Ureter (tissue), 1 donor: ENCODE results near the gene PYGL. TPM values are rescaled to one million over a fixed set of nuclear protein-coding genes. Genes with fewer than 3 reads are reported as not detected.
A peak's percentile ranks its signal among the peaks of the same experiment; 100 is the strongest.
"Not testable (repeated sequence)": the region's sequence is repeated elsewhere in the genome, so short reads cannot be mapped to it uniquely, and the experiment has no call there.

Experiments
- DNase-seq: peaks from one replicate; pipeline ENCODE4 v3.0.0-alpha.2; 2020; ENCODE audit warnings: low spot score
- total RNA-seq: library from RNA; stranded (reverse); gene quantifications from one replicate; pipeline ENCODE4 v1.2.4, GENCODE V29; 2023
- donor health status: DM: yes; HTN: yes; CAD: no.

The PYGL gene
- total RNA-seq, 1 donor from 2014 or later: 58.6 TPM

DNA sequence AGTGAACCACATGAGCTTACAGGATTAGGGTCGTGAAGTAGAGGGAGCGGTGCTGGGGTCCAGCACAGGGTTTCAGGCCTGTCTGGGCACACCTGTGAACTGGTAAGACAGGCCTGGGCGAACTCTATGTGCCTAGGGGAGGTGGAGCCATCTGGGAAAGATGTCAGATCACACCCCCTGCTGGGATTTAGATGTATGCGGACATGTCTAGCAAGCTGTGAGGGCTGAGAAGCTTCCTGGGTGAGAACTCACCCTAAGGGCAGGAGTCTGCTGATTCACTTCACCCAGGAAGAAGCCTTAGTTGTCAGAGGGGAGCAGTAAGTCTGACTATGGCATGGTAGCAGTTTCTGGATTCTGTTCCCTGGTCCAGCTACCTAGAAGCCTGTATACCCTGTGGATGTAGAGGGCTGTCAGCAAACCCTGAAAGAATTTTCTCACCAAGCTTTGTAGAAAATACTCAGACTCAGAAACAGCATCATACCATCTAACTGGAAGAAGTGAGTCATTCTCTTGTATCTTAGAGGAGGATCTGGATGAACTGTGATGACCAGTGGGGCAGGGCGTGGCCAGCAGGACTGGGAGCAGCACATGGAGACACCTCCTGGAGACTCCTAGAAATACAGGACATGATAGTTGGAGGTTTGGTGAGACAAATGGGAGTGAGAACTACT is 11.2 kb upstream of the PYGL start:
- DNase-seq: peak; percentile 82

DNA sequence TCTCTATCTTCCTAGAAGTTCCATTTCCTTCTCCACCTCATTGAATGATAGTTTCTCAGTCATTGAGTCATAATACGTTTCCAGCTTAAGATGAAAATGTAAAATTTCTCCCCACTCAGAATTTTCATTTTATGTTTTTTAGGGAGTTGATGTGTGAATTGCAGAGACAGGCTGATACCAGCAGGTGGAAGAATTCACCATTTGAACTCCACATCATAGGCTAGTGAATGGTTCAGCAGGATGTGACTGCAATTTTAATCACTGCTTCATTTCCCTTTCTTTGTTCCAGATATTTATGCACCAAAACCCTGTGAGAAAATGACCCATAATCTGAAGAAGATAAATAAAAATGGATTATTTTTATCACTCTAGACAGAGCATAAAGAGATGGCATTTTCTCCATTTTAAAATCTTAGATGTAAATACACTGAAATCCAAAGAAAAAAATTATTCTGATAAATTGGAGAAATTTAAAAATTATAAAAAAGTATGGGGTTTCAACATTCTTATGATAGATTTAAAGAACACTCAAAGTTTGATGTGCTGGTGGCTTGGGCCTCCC is 10.6 kb upstream of the PYGL start:
- DNase-seq: no peak

DNA sequence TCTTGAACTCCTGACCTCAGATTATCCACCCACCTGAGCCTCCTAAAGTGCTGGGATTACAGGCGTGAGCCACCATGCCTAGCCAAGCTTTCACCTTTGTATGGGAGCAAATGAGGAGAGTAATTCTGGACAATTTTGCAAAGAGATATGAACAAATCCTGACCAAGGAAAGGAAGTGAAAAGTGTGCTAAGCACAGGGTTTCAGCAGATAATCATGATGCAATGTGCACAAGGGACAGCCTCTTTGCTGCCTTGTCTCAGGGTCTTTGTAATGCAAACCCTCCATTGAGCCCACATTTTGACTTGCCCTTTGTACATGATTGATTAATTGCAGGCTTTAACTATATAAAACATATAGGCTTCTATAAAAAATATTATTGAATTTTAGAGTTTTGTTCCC is 9.2 kb upstream of the PYGL start:
- no peak for DNase-seq

DNA sequence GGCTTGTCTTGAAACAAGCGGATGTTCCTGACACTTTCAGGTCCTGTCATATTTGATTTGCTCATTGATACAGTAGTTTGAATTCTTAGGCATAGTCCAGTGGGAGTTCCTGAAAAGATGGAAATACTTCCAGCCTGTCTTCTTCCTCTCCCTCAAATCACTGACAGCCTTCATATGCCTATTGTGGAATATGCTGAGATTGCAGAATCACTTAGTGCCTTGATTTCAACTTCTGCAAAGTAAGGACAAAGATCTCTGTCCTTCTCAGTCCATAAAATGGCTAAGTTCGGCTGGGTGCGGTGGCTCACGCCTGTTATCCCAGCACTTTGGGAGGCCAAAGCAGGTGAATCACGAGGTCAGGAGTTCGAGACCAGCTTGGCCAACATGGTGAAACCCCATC is 6.7 kb upstream of the PYGL start:
- DNase-seq: no peak

DNA sequence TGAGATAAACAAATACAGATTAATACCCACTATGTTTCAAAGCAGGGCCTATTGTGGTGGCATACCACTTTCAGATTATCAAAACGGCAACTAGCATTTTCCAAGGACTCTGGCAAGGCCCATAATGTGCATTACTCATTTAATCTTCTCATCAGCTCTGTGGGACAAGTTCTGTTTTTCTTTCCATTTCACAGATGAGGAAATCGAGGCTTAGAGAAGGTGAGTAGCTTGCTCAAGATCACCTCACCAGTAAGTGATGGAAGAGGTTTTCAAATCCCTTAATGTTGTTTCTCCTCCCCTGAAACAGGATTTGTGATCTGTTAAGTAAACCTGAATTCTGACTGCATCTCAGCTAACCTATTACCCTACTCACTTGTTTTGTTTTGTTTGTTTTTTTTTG is 3.9 kb upstream of the PYGL start:
- no peak for DNase-seq

DNA sequence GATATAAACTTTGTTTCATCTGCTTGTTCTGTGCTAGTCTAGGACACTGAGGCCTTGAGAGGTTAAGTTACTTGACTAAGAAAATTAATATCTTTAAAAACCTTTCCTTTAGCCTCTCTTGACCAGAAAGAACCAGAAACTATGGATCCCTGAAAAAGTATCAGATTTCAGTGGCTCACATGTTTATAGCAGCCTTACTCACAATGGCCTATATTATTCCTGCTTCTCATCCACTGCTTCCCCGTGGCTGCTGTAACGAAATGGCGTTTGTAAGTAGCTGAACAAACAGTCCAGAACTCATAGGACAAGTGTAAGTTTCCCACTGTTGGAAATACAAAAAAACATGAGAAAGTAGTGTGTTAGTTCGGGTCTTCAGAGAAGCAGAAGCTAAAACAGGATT is 3.2 kb upstream of the PYGL start:
- no peak for DNase-seq

DNA sequence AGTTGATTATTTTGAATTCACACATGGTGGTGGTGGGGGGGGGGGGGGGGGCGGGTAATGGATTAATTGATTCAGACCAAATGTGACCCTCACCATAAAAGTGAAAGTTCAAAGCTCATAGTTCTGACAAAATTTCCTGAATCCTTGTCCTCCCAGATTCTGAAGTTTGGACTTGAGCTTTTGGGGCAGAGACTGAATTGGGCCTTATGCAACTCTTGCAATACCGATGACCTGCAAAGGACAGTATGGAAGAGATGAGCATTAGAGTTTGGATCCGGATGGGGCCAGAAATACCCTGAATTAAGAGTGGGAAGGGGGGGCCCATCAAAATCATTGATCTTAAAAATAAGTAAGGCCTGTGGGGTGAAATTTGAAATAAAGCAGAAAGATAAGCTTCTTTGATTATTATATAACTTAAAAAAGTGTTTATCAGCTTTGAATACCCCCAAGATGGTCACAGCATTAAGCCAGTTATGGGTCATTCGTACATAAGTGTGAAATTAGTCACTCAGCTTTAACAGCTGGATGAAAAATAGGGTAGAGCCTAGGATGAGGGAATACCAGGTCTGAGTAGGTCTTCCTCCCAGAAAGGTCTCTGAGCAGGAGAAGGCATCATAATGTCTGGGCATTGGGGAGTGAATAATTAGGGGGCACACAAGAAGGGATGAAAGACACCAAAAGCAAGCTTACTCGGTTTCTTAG is 2.1 kb upstream of the PYGL start:
- no peak for DNase-seq

DNA sequence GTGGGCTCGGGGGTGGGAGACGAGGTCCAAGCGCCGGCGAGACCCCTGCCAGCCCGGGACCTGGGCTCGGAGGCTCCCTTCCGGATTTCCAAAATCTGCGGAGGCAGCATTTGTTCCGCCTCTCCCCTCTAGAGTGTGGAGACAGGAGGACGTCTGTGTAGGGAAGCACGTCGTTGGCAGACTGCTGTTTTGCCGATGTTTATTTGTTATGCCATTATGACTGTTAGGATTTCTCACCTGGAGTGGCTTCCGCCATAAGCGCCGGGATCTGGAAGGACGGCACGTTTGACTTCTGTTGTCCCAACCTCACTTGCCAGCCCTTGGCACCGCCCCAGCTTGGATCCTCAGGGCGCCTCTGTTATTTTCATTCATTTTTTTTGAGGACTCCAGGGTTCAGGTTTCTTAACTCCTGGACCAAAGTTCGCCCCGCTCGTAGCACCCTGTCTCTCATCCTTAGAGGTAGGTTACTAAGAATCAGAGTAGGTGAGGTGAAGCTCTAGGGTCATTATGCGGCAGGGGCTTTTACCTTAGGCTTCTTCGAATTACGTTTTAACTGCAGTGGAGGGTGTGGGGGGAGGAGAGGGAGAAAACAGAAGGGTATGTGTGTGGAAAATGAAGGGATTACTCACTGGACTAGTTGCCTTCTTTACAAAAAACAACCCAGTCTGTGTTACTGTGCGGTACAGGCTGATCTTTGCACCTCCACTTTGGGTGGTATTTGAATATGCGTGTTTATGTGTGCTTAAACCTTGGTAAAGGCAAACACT is 547 bp upstream of the PYGL start:
- peak; percentile 54 for DNase-seq

DNA sequence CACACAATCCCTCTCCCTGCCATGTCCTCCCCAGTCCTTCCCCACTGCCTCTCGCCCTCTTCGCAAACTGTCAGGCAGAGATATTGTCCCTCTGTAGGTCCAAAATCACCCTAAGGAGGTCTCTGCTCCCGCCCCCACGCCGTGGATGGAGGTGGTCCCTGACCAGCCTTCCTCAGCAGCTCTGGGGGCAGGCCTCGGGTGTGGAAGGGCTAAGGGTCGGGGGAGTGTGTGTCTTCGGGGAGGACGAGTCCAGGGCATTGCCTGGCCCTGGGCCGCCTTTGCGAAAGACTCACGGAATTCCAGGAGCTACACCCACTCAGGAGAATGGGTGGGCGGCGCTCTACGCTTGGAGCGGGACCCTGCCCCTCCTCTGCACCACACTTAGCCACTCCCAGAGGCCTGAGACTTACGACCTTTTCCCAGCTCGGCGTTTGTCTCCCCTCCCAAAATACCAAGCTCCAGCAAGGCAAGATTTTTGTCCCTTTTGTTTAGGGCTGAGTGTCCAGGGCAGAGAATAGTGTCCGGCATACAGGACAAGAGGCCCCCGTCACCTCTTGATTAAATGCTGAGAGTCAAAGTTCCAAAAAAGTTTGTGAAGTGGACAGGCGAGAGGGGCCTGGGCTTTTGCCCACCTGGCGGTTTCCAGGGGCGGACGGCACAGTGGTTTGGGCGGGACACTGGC is 881 bp downstream of the PYGL start:
- DNase-seq: peak; percentile 53

DNA sequence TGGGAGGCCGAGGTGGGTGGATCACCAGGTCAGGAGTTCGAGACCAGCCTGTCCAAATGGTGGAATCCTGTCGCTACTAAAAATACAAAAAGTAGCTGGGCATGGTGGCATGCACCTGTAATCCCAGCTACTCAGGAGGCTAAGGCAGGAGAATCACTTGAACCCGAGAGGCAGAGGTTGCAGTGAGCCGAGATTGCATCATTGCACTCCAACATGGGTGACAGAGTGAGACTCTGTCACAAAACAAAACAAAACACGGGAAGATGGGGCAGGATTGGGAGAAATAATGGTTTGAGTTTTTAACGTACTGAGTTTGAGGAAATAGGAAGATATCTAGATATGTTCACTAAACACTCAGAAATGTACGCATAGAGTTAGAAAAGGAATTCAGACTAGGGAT is 2.6 kb downstream of the PYGL start:
- DNase-seq: not testable (repeated sequence)

DNA sequence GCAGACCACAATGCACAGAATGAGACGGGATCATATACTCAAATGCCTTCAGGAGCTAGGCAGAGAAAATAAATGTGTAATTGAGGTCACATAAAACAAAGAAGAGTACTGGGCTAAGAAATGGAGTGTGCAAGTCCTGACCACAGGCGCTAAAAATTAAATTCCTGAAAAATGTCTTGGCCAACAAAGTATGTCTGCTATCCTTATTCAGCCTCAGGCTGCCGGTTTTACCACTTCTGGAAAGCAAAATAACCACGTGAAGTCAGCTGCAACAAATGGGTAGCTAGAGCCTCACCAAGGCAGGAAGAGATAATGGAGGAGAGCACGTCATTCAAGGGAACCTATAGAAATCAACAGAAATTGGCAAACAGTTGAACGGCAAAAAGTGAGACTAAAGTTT is 3.1 kb downstream of the PYGL start:
- no peak for DNase-seq

DNA sequence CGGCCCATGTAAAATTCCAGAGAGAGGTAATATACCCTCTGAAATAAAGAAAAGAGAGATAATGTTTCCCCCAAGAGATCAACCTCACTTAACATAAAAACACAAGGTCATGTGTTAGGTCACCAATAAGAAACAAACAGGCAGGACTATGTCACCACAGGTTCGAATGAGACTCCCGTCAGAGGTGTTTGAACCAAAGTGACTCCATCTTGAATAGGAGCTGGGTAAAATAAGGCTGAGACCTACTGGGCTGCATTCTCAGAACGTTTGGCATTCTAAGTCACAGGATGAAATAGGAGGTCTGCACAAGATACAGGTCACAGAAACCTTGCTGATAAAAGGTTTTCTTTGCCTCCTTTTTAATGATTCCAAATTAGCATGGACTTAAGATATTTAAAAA is 6.5 kb downstream of the PYGL start:
- DNase-seq: no peak

DNA sequence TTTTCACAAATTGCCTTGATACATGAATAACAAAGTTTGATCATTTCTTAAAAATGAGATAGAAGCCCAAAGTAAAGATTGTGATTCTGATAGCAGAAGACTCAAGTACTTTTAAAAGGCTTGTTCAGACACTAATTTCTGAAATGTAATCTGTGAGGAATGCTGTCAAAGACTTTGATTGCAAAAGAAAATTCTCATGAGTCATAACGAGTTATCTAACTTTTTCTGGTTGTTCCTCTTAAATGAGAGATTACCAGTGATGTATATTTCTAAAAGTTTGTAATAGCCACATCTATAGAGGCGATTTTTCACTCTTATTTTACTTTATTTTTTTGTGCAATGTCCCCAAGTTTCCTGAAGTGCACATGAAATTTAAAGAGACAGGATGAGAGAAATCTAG is 7.0 kb downstream of the PYGL start:
- DNase-seq: no peak

DNA sequence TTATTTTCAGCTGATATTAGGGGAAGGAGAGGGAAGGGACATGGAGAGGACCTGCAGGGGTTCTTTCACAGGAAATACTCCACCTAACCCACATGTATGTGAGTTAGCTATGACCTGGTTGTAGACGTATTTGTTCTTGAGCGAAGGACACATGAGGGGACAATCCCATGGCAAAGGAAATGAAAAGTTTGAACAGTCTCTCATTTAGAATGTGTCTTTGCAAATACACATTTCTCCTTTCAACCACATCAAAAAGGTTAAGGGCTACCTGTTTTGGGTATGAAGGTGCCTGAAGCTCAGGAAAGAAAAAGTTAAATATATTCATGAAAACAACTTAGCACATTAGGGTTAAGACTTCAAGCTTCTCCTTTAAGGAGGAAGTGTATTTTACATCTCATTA is 7.4 kb downstream of the PYGL start:
- no peak for DNase-seq

DNA sequence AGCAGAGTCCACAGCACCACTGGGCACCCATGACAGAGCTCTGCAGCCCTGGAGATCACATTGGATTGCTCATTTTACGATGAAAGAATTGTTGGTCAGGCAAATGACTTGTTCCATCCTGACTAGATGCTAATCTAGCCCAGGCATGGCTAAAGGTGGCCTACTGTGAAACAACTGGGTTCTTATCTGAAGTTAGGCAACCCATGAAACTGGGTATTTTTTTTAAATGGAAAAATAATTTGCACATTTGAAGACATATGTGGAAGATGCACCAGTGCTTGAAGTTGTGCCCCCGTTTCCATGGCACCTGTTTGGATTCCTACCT is 8.3 kb downstream of the PYGL start:
- DNase-seq: no peak

DNA sequence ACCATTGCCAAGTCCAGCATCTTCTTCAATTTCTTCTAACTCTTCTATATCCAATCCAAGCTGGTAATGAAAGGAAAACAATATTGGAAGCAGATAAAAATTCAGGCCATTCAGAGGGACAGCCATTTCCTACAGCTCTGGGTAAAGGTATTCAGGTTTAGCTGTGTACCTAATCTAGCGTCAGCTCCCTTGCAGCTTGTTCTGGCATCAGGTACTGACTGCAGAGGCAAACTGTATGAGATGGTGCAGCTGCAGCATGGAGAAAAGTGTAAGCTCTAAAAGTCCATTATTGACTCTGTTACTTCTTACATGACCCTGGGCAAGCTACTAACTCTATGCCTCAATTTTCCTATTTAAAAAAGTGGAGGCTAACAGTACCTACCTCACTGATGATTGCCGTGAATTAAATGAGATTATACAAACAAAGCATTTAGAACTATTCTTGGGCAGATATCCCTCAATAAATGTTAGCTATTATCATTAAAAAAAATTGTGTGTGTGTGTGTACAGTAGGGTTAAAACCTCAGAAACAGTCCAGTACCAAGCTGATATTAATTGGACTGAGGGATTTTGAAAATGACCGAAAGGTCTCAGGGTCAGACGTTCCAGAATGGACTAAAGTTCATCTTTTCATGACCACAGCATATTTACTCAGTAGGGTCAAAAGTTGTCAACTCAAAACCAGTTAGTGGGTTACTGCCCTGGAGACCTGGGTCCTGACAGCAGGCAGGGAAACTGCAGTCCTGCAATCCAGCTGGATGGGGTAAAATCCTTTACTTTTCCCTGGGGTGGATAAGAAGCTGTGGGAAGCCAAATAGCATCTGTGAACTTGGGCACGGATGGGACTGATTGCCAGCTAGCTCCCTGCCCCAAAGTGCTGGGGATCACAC is 8.9 kb downstream of the PYGL start:
- DNase-seq: no peak

DNA sequence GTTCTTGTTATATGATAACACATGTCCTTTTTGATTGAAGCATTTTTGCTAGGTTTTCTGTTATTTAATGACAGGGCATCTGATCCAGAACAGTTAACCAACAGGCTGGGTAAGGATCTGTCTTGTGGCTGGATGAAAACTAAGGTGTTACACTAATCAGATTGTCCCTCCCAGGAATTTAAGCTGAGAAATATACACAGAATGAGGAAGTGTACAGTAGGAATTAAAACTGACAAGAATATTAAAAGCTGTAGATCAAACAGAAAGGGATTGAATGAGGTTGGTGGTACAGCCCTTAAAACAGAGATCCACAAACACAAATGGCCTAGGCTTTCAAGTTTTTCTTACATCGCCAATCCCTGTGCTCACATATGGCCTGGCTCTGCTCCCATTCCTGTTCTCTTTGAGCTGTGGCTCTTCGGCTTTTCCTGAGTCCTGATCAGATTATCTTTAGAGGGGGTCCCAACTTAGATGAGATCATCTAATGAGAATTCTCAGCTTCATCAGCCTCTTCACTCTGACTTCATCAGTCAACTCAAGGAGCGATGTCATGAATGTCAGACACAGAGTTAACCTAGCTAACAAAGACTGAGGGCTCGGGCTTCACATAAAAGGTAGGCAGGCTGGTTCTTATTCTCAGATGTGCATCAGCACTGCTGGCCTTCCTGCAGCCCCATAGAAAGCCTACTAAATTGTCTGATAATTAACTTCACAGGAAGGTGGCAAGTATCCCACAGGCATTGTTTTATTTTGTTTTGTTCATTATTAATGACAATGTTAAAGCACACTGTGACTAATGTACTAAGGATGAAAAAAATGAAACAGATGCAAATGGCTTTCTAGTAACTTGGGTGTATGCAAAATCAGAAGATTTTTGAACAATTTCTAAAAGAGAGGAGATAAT is 11.4 kb downstream of the PYGL start:
- no peak for DNase-seq

DNA sequence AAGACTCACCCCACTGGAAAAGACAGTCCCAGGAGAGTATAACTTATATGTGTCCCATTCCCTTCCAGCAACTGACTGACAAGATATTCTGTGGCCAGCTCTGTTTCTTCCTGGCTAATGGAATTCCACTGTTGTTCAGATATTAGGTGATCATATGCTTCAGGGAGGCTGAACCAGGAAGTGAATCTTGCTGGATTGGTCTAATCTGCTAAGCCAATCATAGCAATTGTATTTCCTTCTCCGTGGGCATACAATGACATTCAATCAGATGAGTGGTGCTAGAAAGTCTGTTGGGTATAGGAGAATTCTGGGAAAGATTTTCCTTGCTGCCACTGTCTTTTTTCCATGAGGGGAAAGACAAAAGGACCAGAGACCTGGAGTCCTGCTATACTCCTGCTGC is 12.1 kb downstream of the PYGL start:
- no peak for DNase-seq

DNA sequence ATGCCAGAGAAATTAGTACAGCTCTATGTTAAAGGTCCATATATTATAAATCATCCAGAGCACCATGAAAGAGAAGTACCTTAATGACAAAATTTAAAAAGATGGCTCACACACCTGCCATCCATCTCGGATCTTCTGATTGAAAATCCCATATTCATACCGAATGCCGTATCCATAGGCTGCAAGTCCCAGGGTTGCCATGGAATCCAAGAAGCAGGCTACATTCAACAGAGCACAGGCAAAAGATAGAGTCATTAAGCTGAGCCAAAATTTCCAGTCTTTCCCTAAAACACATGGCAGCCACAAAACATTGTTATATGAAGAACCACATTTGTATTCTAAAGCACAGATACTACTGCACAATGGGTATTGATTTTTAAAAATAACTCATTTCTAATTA is 12.7 kb downstream of the PYGL start:
- DNase-seq: no peak

DNA sequence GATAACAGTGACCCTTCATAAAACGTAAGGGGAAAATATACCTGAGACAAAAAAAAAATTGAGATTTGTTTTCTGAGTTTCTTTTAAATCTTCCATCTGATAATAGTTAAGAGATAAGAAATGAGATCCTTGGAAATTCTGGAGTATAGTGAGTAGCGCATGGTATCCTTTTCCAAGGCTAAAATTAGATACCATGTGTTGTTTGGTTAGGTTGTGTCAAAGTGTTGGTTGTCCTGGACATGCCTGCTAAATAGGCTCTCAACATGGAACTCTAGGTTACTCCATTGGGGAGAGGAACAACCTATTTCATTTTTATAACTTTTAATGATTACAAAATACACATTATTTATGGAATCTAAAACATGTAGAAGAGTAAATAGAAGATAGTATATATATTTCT is 14.8 kb downstream of the PYGL start:
- no peak for DNase-seq
